ENCODE measurements around the gene MYLK.
"Not testable (repeated sequence)": the region's sequence is repeated elsewhere in the genome, so short reads cannot be mapped to it uniquely, and the experiment has no call there.

Gene MYLK

GRCh38 chr3:123712077-123712860 is 171.9 kb downstream of the MYLK start:
- in situ Hi-C loops (cut with HindIII; ENCODE audit: low sequenced_read_pairs), result loop anchor here (10.0 kb wide), 1 partner anchor 97 kb away; no protein-coding TSS in a partner anchor

- in situ Hi-C loops (cut with HindIII; ENCODE audit: low sequenced_read_pairs), result loop anchor here (10.0 kb wide), 1 partner anchor 97 kb away; no protein-coding TSS in a partner anchor
Measured at GRCh38 chr3:123711356-123711755, 172.8 kb downstream of the MYLK start.

- in situ Hi-C loops (cut with HindIII; ENCODE audit: low sequenced_read_pairs), result no loop called here
Measured at GRCh38 chr3:123708531-123708930, 175.6 kb downstream of the MYLK start.

GRCh38 chr3:123707641-123708040 is 176.5 kb downstream of the MYLK start:
- in situ Hi-C loops (cut with HindIII; ENCODE audit: low sequenced_read_pairs), result not testable (repeated sequence)

- in situ Hi-C loops (cut with HindIII; ENCODE audit: low sequenced_read_pairs), result no loop called here
Measured at GRCh38 chr3:123706871-123707270, 177.3 kb downstream of the MYLK start.

GRCh38 chr3:123705488-123706285 is 178.4 kb downstream of the MYLK start:
- in situ Hi-C loops (cut with HindIII; ENCODE audit: low sequenced_read_pairs), result no loop called here

- in situ Hi-C loops (cut with HindIII; ENCODE audit: low sequenced_read_pairs), result not testable (repeated sequence)
Measured at GRCh38 chr3:123703663-123704062, 180.5 kb downstream of the MYLK start.

GRCh38 chr3:123702720-123703119 is 181.4 kb downstream of the MYLK start:
- in situ Hi-C loops (cut with HindIII; ENCODE audit: low sequenced_read_pairs), result no loop called here

GRCh38 chr3:123702057-123702456 is 182.1 kb downstream of the MYLK start:
- in situ Hi-C loops (cut with HindIII; ENCODE audit: low sequenced_read_pairs), result not testable (repeated sequence)

GRCh38 chr3:123700791-123701722 is 183.1 kb downstream of the MYLK start:
- in situ Hi-C loops (cut with HindIII; ENCODE audit: low sequenced_read_pairs), result no loop called here

GRCh38 chr3:123698813-123699212 is 185.3 kb downstream of the MYLK start:
- in situ Hi-C loops (cut with HindIII; ENCODE audit: low sequenced_read_pairs), result no loop called here

GRCh38 chr3:123696808-123697207 is 187.3 kb downstream of the MYLK start:
- in situ Hi-C loops (cut with HindIII; ENCODE audit: low sequenced_read_pairs), result no loop called here

- in situ Hi-C loops (cut with HindIII; ENCODE audit: low sequenced_read_pairs), result no loop called here
Measured at GRCh38 chr3:123695731-123696640, 188.1 kb downstream of the MYLK start.

GRCh38 chr3:123695152-123695551 is 189.0 kb downstream of the MYLK start:
- in situ Hi-C loops (cut with HindIII; ENCODE audit: low sequenced_read_pairs), result no loop called here

GRCh38 chr3:123694366-123695087 is 189.6 kb downstream of the MYLK start:
- in situ Hi-C loops (cut with HindIII; ENCODE audit: low sequenced_read_pairs), result no loop called here

GRCh38 chr3:123693584-123694190 is 190.4 kb downstream of the MYLK start:
- in situ Hi-C loops (cut with HindIII; ENCODE audit: low sequenced_read_pairs), result no loop called here

GRCh38 chr3:123692671-123693070 is 191.5 kb downstream of the MYLK start:
- in situ Hi-C loops (cut with HindIII; ENCODE audit: low sequenced_read_pairs), result no loop called here

GRCh38 chr3:123692041-123692440 is 192.1 kb downstream of the MYLK start:
- in situ Hi-C loops (cut with HindIII; ENCODE audit: low sequenced_read_pairs), result no loop called here

- in situ Hi-C loops (cut with HindIII; ENCODE audit: low sequenced_read_pairs), result no loop called here
Measured at GRCh38 chr3:123689831-123690230, 194.3 kb downstream of the MYLK start.
